SK-N-SH (cell line): ENCODE results near the gene BBS9. TPM values are rescaled to one million over a fixed set of nuclear protein-coding genes. Genes with fewer than 3 reads are reported as not detected.

Experiments used
- CTCF ChIA-PET: fragments of 300-600, 350-600 bp; formaldehyde crosslinking; extraction: SDS; loops from one replicate; lab custom pipeline; 2021; lab: Yijun Ruan, JAX
- POLR2A ChIA-PET: fragments of 350-600 bp; sonication (Branson Sonifier 250); formaldehyde crosslinking; extraction: SDS; loops from one replicate; lab custom pipeline; 2020; ENCODE audit warnings: antibody characterized with exemption, inconsistent platforms; lab: Yijun Ruan, JAX
- DNase-seq: peaks from one replicate; pipeline ENCODE4 v3.0.0; 2012
- H2AFZ ChIP-seq: fragments of 200-600 bp; sonication (generic); 2 replicates; pipeline ENCODE4 v1.8.1; 2016; ENCODE audit warnings: antibody characterized with exemption, mild to moderate bottlenecking, low read depth
- H3F3A ChIP-seq: fragments of 200-600 bp; sonication (generic); replicated peaks from 2 replicates; pipeline ENCODE3; 2016; ENCODE audit warnings: antibody characterized with exemption, mild to moderate bottlenecking; ENCODE audit not compliant: insufficient read depth
- H3K27ac ChIP-seq, 2 experiments: fragments of 200-500 bp in 1 of 2; fragments of 200-600 bp in 1 of 2; sonication (Bioruptor generic) in 1 of 2; sonication (generic), shearing (Covaris generic) in 1 of 2; 2 replicates each; pipeline versions ENCODE4 v1.5.1 to v1.6.1; 2014 to 2016; ENCODE audit warnings: low read depth in 2 of 2, inconsistent platforms in 1 of 2, low read length in 1 of 2, mild to moderate bottlenecking in 1 of 2, mixed read lengths in 1 of 2
- H3K27me3 ChIP-seq: fragments of 200-600 bp; sonication (generic), shearing (Covaris generic); 2 replicates; pipeline ENCODE4 v1.6.1; 2016; ENCODE audit warnings: mixed run types; ENCODE audit not compliant: insufficient read depth
- H3K36me3 ChIP-seq, 2 experiments: fragments of 200-500 bp in 1 of 2; fragments of 200-600 bp in 1 of 2; sonication (Bioruptor generic) in 1 of 2; sonication (generic) in 1 of 2; replicated peaks in 1 of 2; 2 replicates each; pipeline versions ENCODE3 to v1.5.1; 2014 to 2016; ENCODE audit warnings: low read length in 1 of 2, mild to moderate bottlenecking in 1 of 2; ENCODE audit not compliant: insufficient read depth in 2 of 2, control insufficient read depth in 1 of 2
- H3K4me1 ChIP-seq, 2 experiments: fragments of 200-500 bp in 1 of 2; fragments of 200-600 bp in 1 of 2; sonication (Bioruptor generic) in 1 of 2; sonication (generic), shearing (Covaris generic) in 1 of 2; 2 replicates each; pipeline versions ENCODE4 v1.5.1 to v1.6.1; 2014 to 2016; ENCODE audit warnings: low read depth in 1 of 2, low read length in 1 of 2, mixed run types in 1 of 2; ENCODE audit not compliant: insufficient read depth in 2 of 2, control insufficient read depth in 1 of 2
- H3K4me2 ChIP-seq: fragments of 200-600 bp; sonication (generic), shearing (Covaris generic); 2 replicates; pipeline ENCODE4 v1.6.1; 2017; ENCODE audit warnings: mixed run types
- H3K4me3 ChIP-seq, 2 experiments: fragments of 200-500 bp in 1 of 2; fragments of 200-600 bp in 1 of 2; sonication (Bioruptor generic) in 1 of 2; sonication (generic), shearing (Covaris generic) in 1 of 2; 2 replicates each; pipeline versions ENCODE4 v1.5.1 to v1.8.1; 2014 to 2016; ENCODE audit warnings: low read depth in 2 of 2, inconsistent platforms in 1 of 2, low read length in 1 of 2, mild to moderate bottlenecking in 1 of 2, mixed read lengths in 1 of 2, moderate library complexity in 1 of 2
- H3K79me2 ChIP-seq: fragments of 200-600 bp; sonication (generic); 2 replicates; pipeline ENCODE4 v1.8.1; 2017; ENCODE audit warnings: mild to moderate bottlenecking; ENCODE audit not compliant: insufficient read depth
- H3K9ac ChIP-seq: fragments of 200-600 bp; sonication (generic); 2 replicates; pipeline ENCODE4 v1.6.1; 2017; ENCODE audit warnings: mixed run types
- H3K9me2 ChIP-seq: fragments of 200-600 bp; sonication (generic); 2 replicates; pipeline ENCODE4 v1.6.1; 2017; ENCODE audit warnings: mixed run types
- H3K9me3 ChIP-seq: fragments of 200-600 bp; sonication (generic); 2 replicates; pipeline ENCODE4 v1.6.1; 2017; ENCODE audit warnings: mixed run types, mild to moderate bottlenecking, moderate library complexity
- H4K20me1 ChIP-seq: fragments of 200-600 bp; sonication (generic); 2 replicates; pipeline ENCODE4 v1.6.1; 2017; ENCODE audit warnings: mild to moderate bottlenecking, mixed run types; ENCODE audit not compliant: insufficient read depth
- CHD2 ChIP-seq: fragments of 150-350 bp; IDR thresholded peaks from 2 replicates; pipeline ENCODE4 v1.6.1; 2018; ENCODE audit warnings: low read length; ENCODE audit not compliant: partially characterized antibody
- CTCF ChIP-seq: fragments of 200-600 bp; sonication (generic); IDR thresholded peaks from 2 replicates; pipeline ENCODE4 v1.6.1; 2017; ENCODE audit warnings: antibody characterized with exemption, mild to moderate bottlenecking, moderate library complexity
- ELF1 ChIP-seq: IDR thresholded peaks from 2 replicates; pipeline ENCODE4 v1.4.0; 2012
- EP300 ChIP-seq, 2 experiments: IDR thresholded peaks; 2 replicates each; pipeline versions ENCODE4 v1.4.0 to v1.6.1; 2012; ENCODE audit warnings: borderline replicate concordance in 1 of 2, low read depth in 1 of 2, low read length in 1 of 2
- FOXM1 ChIP-seq: IDR thresholded peaks from 2 replicates; pipeline ENCODE4 v1.4.0; 2012; ENCODE audit warnings: low read depth, mild to moderate bottlenecking
- JUND ChIP-seq: IDR thresholded peaks from 2 replicates; pipeline ENCODE4 v1.4.0; 2012
- MEF2A ChIP-seq: IDR thresholded peaks from 2 replicates; pipeline ENCODE4 v1.4.0; 2012; ENCODE audit warnings: low read depth, borderline replicate concordance
- SIN3A ChIP-seq: IDR thresholded peaks from 2 replicates; pipeline ENCODE4 v1.6.1; 2012; ENCODE audit warnings: low read depth, mild to moderate bottlenecking, low read length, moderate library complexity, borderline replicate concordance
- SMC3 ChIP-seq: IDR thresholded peaks from 2 replicates; pipeline ENCODE4 v1.6.1; 2012; ENCODE audit warnings: low read depth, low read length, improper control_type of control experiment
- TCF12 ChIP-seq: IDR thresholded peaks from 2 replicates; pipeline ENCODE4 v1.4.0; 2012
- TEAD4 ChIP-seq: IDR thresholded peaks from 2 replicates; pipeline ENCODE4 v1.4.0; 2012; ENCODE audit warnings: mild to moderate bottlenecking, borderline replicate concordance; ENCODE audit not compliant: insufficient read depth
- ZBTB33 ChIP-seq: IDR thresholded peaks from 2 replicates; pipeline ENCODE4 v1.4.0; 2012; ENCODE audit warnings: low read depth, borderline replicate concordance
- WGBS: methylation state at CpG from one replicate; pipeline ENCODE4 v1.1.6; 2017; ENCODE audit warnings: low lambda C conversion rate; 5-methylcytosine and 5-hydroxymethylcytosine counted together
- polyA plus RNA-seq, 3 experiments: library from polyadenylated mRNA; depleted of rRNA; stranded (reverse); fragments of >200 nt; gene quantifications; 2 replicates each; pipeline ENCODE4 v1.2.3, GENCODE V29; 2012
- TF ChIP-seq, protein P1 (sequence below): fragments of 150-350 bp; IDR thresholded peaks from 2 replicates; pipeline ENCODE4 v1.6.1; 2017; ENCODE audit warnings: antibody characterized with exemption, low read length, low read depth, borderline replicate concordance
- TF ChIP-seq, protein P2 (sequence below): fragments of 150-350 bp; IDR thresholded peaks from 2 replicates; pipeline ENCODE4 v1.6.1; 2016; ENCODE audit warnings: mild to moderate bottlenecking, low read depth, low read length

Gene BBS9
- polyA plus RNA-seq, 1 of the 3 experiments (the other 2 are of a cell fraction): 7.5 TPM

DNA sequence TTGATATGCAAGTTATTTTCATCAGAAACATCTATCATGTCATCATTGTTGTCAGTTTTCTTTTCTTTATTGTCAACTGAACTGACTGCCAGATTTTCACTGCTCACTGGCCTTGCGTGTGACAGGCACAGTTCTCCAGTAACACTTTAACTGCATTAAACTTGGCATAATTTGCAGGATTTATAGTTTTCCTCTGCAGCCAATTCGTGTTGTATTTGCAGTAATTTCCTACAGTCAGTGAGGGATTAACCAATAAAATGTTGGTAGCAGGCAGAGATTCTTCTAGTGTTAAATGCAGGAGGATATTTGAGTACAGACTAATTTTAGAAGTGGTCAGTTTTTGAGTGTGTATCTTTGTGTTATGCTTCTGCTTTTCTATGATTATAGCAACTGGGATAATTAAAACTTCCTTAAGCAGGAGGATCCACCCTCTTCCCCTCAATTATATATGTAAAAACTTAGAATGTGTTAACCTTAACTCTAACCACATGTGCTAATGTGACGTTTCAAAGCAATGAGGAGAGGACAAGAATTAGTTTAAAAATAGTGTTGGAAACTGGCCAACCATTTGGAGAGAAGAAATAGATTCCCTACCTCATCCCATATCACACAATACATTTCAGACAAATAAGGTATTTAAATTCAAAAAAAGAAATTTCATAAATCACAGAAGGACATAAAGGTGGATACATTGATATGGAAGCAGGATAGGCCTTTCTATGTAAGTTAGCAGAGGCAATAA is 410.5 kb downstream of the BBS9 start:
- Histone ChIP-seq H3K9ac (no peak overlapping the region), H3K27ac (no peak overlapping the region), H3K4me1 (no peaks in the 10 kb centered on the region; a peak in 1 of 4 replicates), H3K9me3 (no peaks in the 10 kb centered on the region), H3K27me3 (no peaks in the 10 kb centered on the region), H2AFZ (no peak overlapping the region), H3K36me3 (no peaks in the 10 kb centered on the region), H3F3A (no peaks in the 10 kb centered on the region), H4K20me1 (no peaks in the 10 kb centered on the region), H3K79me2 (no peaks in the 10 kb centered on the region), H3K9me2 (no peaks in the 10 kb centered on the region), H3K4me3 (no peak overlapping the region), H3K4me2 (no peak overlapping the region)
- ChIA-PET CTCF (no interaction called here), POLR2A (no interaction called here)
- TF ChIP-seq TCF12: no peak
- no peak for TF ChIP-seq SMC3
- TF ChIP-seq SIN3A: no peak
- TF ChIP-seq, protein P1, sequence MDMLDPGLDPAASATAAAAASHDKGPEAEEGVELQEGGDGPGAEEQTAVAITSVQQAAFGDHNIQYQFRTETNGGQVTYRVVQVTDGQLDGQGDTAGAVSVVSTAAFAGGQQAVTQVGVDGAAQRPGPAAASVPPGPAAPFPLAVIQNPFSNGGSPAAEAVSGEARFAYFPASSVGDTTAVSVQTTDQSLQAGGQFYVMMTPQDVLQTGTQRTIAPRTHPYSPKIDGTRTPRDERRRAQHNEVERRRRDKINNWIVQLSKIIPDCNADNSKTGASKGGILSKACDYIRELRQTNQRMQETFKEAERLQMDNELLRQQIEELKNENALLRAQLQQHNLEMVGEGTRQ: no peak
- no peak for TF ChIP-seq CTCF
- no peak for TF ChIP-seq EP300 (IDR thresholded peaks at IDR 0.05; ENCODE audit: borderline replicate concordance in 1 of 2, low read depth in 1 of 2, low read length in 1 of 2)
- no peak for TF ChIP-seq TEAD4
- no peak for TF ChIP-seq ELF1
- TF ChIP-seq JUND: no peak
- TF ChIP-seq, protein P2, sequence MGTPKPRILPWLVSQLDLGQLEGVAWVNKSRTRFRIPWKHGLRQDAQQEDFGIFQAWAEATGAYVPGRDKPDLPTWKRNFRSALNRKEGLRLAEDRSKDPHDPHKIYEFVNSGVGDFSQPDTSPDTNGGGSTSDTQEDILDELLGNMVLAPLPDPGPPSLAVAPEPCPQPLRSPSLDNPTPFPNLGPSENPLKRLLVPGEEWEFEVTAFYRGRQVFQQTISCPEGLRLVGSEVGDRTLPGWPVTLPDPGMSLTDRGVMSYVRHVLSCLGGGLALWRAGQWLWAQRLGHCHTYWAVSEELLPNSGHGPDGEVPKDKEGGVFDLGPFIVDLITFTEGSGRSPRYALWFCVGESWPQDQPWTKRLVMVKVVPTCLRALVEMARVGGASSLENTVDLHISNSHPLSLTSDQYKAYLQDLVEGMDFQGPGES: no peak
- no peak for TF ChIP-seq ZBTB33
- no peak for TF ChIP-seq CHD2
- no peak for TF ChIP-seq FOXM1
- no peak for TF ChIP-seq MEF2A
- no peak for DNase-seq
- 54% methylated on average over 3 of the region's 3 CpGs for WGBS
